WTC11 (cell line): Measurements from ENCODE around the gene CMC4. TPM values are rescaled to one million over a fixed set of nuclear protein-coding genes. Genes with fewer than 3 reads are reported as not detected.

Experiments
- ATAC-seq: fragments of 200-7000 bp; cut with Tn5 transposase; 2 replicates; pipeline ENCODE4 v1.10.0; 2021; ENCODE audit warnings: mild to moderate bottlenecking, moderate library complexity
- CTCF ChIA-PET: fragments of 300-600 bp; sonication (Branson Sonifier 250); formaldehyde crosslinking; loops from one replicate; lab custom pipeline; 2021; ENCODE audit warnings: antibody characterized with exemption; lab: Charles Lee
- POLR2A ChIA-PET: fragments of 350-600 bp; sonication (Branson Sonifier 250); formaldehyde crosslinking; loops from one replicate; lab custom pipeline; 2021; ENCODE audit warnings: antibody characterized with exemption; lab: Charles Lee
- DNase-seq: peaks from one replicate; pipeline ENCODE4 v3.0.0; 2021; ENCODE audit warnings: low spot score
- H3K27ac Mint-ChIP-seq: 2 replicates; pipeline ENCODE4 v1.8.0; 2021; ENCODE audit warnings: mixed read lengths
- H3K27me3 Mint-ChIP-seq: 2 replicates; pipeline ENCODE4 v1.8.0; 2021; ENCODE audit warnings: low read depth, mild to moderate bottlenecking, moderate library complexity, mixed read lengths
- H3K36me3 Mint-ChIP-seq: 2 replicates; pipeline ENCODE4 v1.8.0; 2021; ENCODE audit warnings: mixed read lengths
- H3K4me1 Mint-ChIP-seq: 2 replicates; pipeline ENCODE4 v1.8.0; 2022; ENCODE audit warnings: mixed read lengths
- H3K4me3 Mint-ChIP-seq: 2 replicates; pipeline ENCODE4 v1.8.0; 2021; ENCODE audit warnings: mild to moderate bottlenecking, moderate library complexity, mixed read lengths
- H3K9me3 Mint-ChIP-seq: 2 replicates; pipeline ENCODE4 v1.8.0; 2021; ENCODE audit warnings: mixed read lengths
- ESRRA ChIP-seq: sonication (generic); formaldehyde crosslinking; IDR thresholded peaks from 2 replicates; pipeline ENCODE4 v1.8.1; 2022; ENCODE audit warnings: mild to moderate bottlenecking, missing genetic modification reagents, borderline replicate concordance
- ETV6 ChIP-seq: sonication (generic); formaldehyde crosslinking; IDR thresholded peaks from 2 replicates; pipeline ENCODE4 v1.8.1; 2022; ENCODE audit warnings: mild to moderate bottlenecking, missing genetic modification reagents
- FOXP4 ChIP-seq: sonication (generic); formaldehyde crosslinking; IDR thresholded peaks from 2 replicates; pipeline ENCODE4 v1.8.0; 2022; ENCODE audit warnings: mild to moderate bottlenecking, missing genetic modification reagents
- GRHL2 ChIP-seq: fragments of 250-450 bp; sonication (Bioruptor Pico); IDR thresholded peaks from 2 replicates; pipeline ENCODE4 v1.8.0; 2022; ENCODE audit warnings: mild to moderate bottlenecking, moderate library complexity; ENCODE audit not compliant: insufficient replicate concordance, severe bottlenecking
- MAX ChIP-seq: sonication (generic); formaldehyde crosslinking; IDR thresholded peaks from 2 replicates; pipeline ENCODE4 v1.8.0; 2022; ENCODE audit warnings: mild to moderate bottlenecking, missing genetic modification reagents
- NFYB ChIP-seq: sonication (generic); formaldehyde crosslinking; conservative IDR thresholded peaks from 2 replicates; pipeline ENCODE4 v1.8.0; 2022; ENCODE audit warnings: low read depth, missing genetic modification reagents
- NR2C2 ChIP-seq: sonication (generic); formaldehyde crosslinking; IDR thresholded peaks from 2 replicates; pipeline ENCODE4 v1.8.0; 2022; ENCODE audit warnings: mild to moderate bottlenecking, missing genetic modification reagents
- NR3C1 ChIP-seq: sonication (generic); formaldehyde crosslinking; conservative IDR thresholded peaks from 2 replicates; pipeline ENCODE4 v1.8.1; 2023; ENCODE audit warnings: low read depth, mild to moderate bottlenecking, missing genetic modification reagents
- RORB ChIP-seq: fragments of 250-450 bp; sonication (Bioruptor Pico); IDR thresholded peaks from 2 replicates; pipeline ENCODE4 v1.9.0; 2021; ENCODE audit warnings: mild to moderate bottlenecking
- SMAD3 ChIP-seq: sonication (generic); formaldehyde crosslinking; IDR thresholded peaks from 2 replicates; pipeline ENCODE4 v1.8.0; 2022; ENCODE audit warnings: missing genetic modification reagents, mild to moderate bottlenecking, borderline replicate concordance
- TEAD1 ChIP-seq: sonication (generic); formaldehyde crosslinking; IDR thresholded peaks from 2 replicates; pipeline ENCODE4 v1.8.0; 2022; ENCODE audit warnings: mild to moderate bottlenecking, missing genetic modification reagents
- ZBTB21 ChIP-seq: sonication (generic); formaldehyde crosslinking; IDR thresholded peaks from 2 replicates; pipeline ENCODE4 v1.8.1; 2023; ENCODE audit warnings: mild to moderate bottlenecking, missing genetic modification reagents, borderline replicate concordance
- ZMAT4 ChIP-seq: fragments of 250-450 bp; sonication (Bioruptor Pico); IDR thresholded peaks from 2 replicates; pipeline ENCODE4 v1.9.0; 2021; ENCODE audit warnings: mild to moderate bottlenecking
- ZNF423 ChIP-seq: fragments of 250-450 bp; sonication (Bioruptor Pico); IDR thresholded peaks from 2 replicates; pipeline ENCODE4 v2.1.2; 2022; ENCODE audit warnings: mild to moderate bottlenecking, moderate library complexity
- ZNF512 ChIP-seq: sonication (generic); formaldehyde crosslinking; IDR thresholded peaks from 2 replicates; pipeline ENCODE4 v1.8.1; 2022; ENCODE audit warnings: missing genetic modification reagents, borderline replicate concordance
- ZNF532 ChIP-seq: fragments of 250-450 bp; sonication (Bioruptor Pico); IDR thresholded peaks from 2 replicates; pipeline ENCODE4 v1.9.0; 2021; ENCODE audit warnings: mild to moderate bottlenecking, borderline replicate concordance
- ZNF671 ChIP-seq: fragments of 250-450 bp; sonication (Bioruptor Pico); IDR thresholded peaks from 2 replicates; pipeline ENCODE4 v1.8.0; 2021; ENCODE audit warnings: mild to moderate bottlenecking
- total RNA-seq: library from RNA; stranded (reverse); gene quantifications from 3 replicates; pipeline ENCODE4 v1.2.3, GENCODE V29; 2021

The CMC4 gene
- total RNA-seq, 1 experiment from 2014 or later = 3.0 TPM

- ChIA-PET CTCF (no interaction called here), POLR2A (no interaction called here)
- Mint-ChIP-seq H3K4me3 (no peak overlapping the region), H3K9me3 (no peaks in the 10 kb centered on the region), H3K4me1 (peaks cover 4% of the 10 kb centered on the region; the same call in 1 of the 2 replicates), H3K36me3 (peaks cover 3% of the 10 kb centered on the region; the same call in 1 of the 2 replicates), H3K27me3 (no peaks in the 10 kb centered on the region), H3K27ac (no peak overlapping the region)
- DNase-seq = no peak
- ATAC-seq = no peak
- TF ChIP-seq GRHL2 (CRISPR knock-in tag) (no peak), NR2C2 (CRISPR knock-in tag) (no peak)
These were observed 16.7 kb downstream of the CMC4 start for GRCh38 chrX:155054255-155054654.

- Mint-ChIP-seq H3K4me3 (no peak overlapping the region), H3K36me3 (peaks cover 3% of the 10 kb centered on the region; the same call in 1 of the 2 replicates), H3K27me3 (no peaks in the 10 kb centered on the region), H3K9me3 (no peaks in the 10 kb centered on the region), H3K27ac (no peak overlapping the region), H3K4me1 (peaks cover 7% of the 10 kb centered on the region)
- no peak for ATAC-seq
- DNase-seq = no peak
- CTCF ChIA-PET = no interaction called here
- POLR2A ChIA-PET = no interaction called here
- TF ChIP-seq ZMAT4 (CRISPR knock-in tag) (no peak), ZNF532 (CRISPR knock-in tag) (no peak), TEAD1 (CRISPR knock-in tag) (no peak), FOXP4 (CRISPR knock-in tag) (no peak), ZNF423 (CRISPR knock-in tag) (no peak), NR3C1 (CRISPR knock-in tag) (no peak), GRHL2 (CRISPR knock-in tag) (no peak), RORB (CRISPR knock-in tag) (no peak), ZBTB21 (no peak), MAX (no peak), ZNF512 (CRISPR knock-in tag) (no peak), ESRRA (CRISPR knock-in tag) (no peak), SMAD3 (no peak), ZNF671 (CRISPR knock-in tag) (no peak), NFYB (no peak), ETV6 (no peak)
- TF ChIP-seq, all 79 proteins: peak for 0
These were observed 17.3 kb downstream of the CMC4 start for GRCh38 chrX:155053656-155054055.
